Measurements from ENCODE around the gene OSBP2. TPM values are rescaled to one million over a fixed set of nuclear protein-coding genes. Genes with fewer than 3 reads are reported as not detected.

The OSBP2 gene
- total and polyA plus RNA-seq, 2 experiments from 2014 or later: 2.1 to 2.9 TPM

DNA sequence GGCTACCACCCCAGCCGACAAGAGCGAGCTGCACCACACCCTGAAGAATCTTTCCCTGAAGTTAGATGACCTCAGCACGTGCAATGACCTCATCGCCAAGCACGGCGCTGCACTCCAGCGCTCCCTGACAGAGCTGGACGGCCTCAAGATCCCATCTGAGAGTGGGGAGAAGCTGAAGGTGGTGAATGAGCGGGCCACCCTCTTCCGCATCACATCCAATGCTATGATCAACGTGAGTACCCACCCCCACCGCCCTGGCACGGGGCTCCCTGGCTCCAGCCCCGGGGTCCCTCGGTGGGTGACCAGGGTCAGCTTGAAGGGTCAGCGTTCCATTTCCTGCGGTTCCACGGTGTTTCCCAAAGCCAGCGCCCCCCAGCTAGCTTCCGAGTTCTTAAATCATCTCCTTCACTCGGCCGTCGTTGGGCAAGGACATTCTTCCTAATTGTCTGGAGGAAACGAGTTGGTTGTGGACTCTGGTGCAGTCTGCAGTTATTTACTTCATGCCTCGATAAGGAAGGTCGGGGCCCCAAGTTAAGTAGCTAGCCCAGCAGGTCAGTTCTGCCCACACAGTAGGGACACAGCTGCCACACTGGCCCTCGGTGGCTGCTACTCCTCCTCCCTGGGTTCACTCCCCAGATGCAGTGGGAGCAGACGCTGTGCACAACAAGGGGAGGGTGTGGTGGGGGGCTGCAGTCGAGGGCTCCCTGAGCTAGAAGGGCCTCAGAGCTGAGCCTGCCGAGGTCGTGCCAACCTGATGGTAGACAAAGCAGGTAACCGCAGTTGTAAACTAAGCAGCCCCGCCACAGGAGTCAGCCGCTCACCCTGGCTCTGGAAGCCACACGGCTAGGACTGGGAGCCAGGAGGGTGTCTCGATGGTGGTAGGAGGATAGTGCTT, 176.0 kb downstream of the OSBP2 start:
- no peaks in the 10 kb centered on the region for H4K20me1 ChIP-seq (replicated peaks; ENCODE audit: insufficient read depth)
- H3K27ac Mint-ChIP-seq: no peak overlapping the region
- no peaks in the 10 kb centered on the region for H3K9me2 ChIP-seq (ENCODE audit: insufficient read depth)
- no peak for DNase-seq (ENCODE audit: low spot score)
- H3K79me2 ChIP-seq (replicated peaks; ENCODE audit: insufficient read depth): no peaks in the 10 kb centered on the region
- H3K9me3 Mint-ChIP-seq: no peaks in the 10 kb centered on the region
- no peak for ATAC-seq
- H3K27me3 Mint-ChIP-seq (ENCODE audit: insufficient read depth, low read depth, poor library complexity): peaks cover 2% of the 10 kb centered on the region
- no peaks in the 10 kb centered on the region for H3F3A ChIP-seq (replicated peaks; ENCODE audit: low read depth)
- no peaks in the 10 kb centered on the region for H3K36me3 ChIP-seq (ENCODE audit: insufficient read depth)
- no peaks in the 10 kb centered on the region for H3K36me3 Mint-ChIP-seq (ENCODE audit: low read depth)
- H3K4me3 ChIP-seq: no peak overlapping the region
- no peaks in the 10 kb centered on the region for H3K27me3 ChIP-seq (ENCODE audit: insufficient read depth)
- H3K4me1 Mint-ChIP-seq: no peaks in the 10 kb centered on the region; the same call in 2 of the 3 replicates
- no peaks in the 10 kb centered on the region for H3K4me1 ChIP-seq (ENCODE audit: insufficient read depth)
- TF ChIP-seq ZNF114 (CRISPR knock-in tag; IDR thresholded peaks at IDR 0.05) (no peak), ZNF331 (CRISPR knock-in tag; IDR thresholded peaks at IDR 0.05; ENCODE audit: low read depth) (no peak), CTCF (conservative IDR thresholded peaks at IDR 0.05; ENCODE audit: low read depth in 2 of 2) (no peak), POLR2AphosphoS5 (IDR thresholded peaks at IDR 0.05; ENCODE audit: low read depth) (no peak), EZH2phosphoT487 (IDR thresholded peaks at IDR 0.05; ENCODE audit: unreplicated experiment) (no peak), EZH2 (IDR thresholded peaks at IDR 0.05; ENCODE audit: low read depth, unreplicated experiment) (no peak), REST (IDR thresholded peaks at IDR 0.05; ENCODE audit: unreplicated experiment) (no peak), STAT1 (IDR thresholded peaks at IDR 0.05; ENCODE audit: unreplicated experiment) (no peak), ETS1 (IDR thresholded peaks at IDR 0.05) (no peak), NANOG (IDR thresholded peaks at IDR 0.05; ENCODE audit: borderline replicate concordance) (no peak), CREB1 (CRISPR knock-in tag; IDR thresholded peaks at IDR 0.05; ENCODE audit: low read depth) (no peak), JUNB (IDR thresholded peaks at IDR 0.05; ENCODE audit: unreplicated experiment) (no peak), ZNF462 (CRISPR knock-in tag; IDR thresholded peaks at IDR 0.05) (no peak)
- H2AFZ ChIP-seq: no peak overlapping the region
- H3K4me3 Mint-ChIP-seq: no peak overlapping the region
- no peak overlapping the region for H3K27ac ChIP-seq (ENCODE audit: low read depth)
- no peak overlapping the region for H3K4me2 ChIP-seq
